HG03378 (cell line): ENCODE data around the gene FBLN2.
"Not testable (repeated sequence)": the region's sequence is repeated elsewhere in the genome, so short reads cannot be mapped to it uniquely, and the experiment has no call there.

ENCODE experiments used
- ATAC-seq: cut with Tn5 transposase; IDR thresholded peaks from one replicate; pipeline ENCODE4 v1.9.1; 2021; ENCODE audit warnings: mild to moderate bottlenecking, moderate library complexity; ENCODE audit not compliant: unreplicated experiment

FBLN2 gene

GRCh38 chr3:13513913-13514517 lies 34.9 kb upstream of the FBLN2 start:
- ATAC-seq, result no peak

- ATAC-seq, result no peak
Measured at GRCh38 chr3:13514639-13515435, 34.1 kb upstream of the FBLN2 start.

DNA sequence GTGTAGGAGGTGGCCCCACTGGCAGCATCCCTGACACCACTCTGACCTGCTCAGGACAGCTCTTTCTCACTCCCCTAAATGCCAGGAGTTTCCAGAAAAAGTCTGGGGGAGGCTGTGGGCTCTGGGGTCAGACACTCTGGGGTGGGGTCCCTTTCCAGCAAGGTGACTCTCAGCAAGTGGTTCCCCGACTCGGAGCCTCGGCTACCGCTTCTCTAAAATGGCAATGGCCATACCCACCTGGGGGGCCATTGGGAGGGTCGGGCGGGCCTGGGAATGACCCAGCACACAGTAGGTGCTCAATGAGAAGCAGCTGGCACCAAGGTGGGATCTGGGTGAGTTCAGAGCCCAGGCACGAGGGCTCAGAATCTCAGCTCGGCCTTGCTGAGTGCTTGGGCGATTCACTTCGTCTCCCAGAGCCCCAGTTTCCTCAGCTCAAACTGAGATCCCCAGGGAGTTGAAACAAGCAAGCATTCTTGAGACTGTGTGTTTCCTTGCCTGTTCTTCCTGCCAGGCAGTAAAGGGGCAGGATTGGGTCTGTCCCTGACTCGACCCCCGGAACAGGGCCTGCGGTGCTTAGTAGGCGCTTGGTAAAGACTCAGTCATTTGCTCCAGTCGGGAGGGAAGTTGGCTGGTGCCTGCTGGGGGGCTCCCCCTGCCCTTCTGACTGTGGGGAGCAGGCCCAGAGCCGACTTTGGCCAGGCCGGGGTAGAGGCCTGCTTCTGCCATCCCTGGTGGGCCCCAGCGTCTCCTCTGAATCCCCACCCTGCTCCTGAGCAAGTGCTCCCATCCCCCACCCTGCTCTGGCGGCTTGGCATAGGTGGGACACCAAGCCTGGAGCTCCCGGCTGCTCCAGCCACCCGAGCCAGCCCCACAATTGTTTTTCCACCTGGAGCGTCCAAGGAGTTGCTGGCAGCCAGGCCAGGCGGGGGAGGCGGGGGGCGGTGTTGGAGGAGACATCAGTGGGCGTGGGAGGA lies 32.9 kb upstream of the FBLN2 start:
- no peak for ATAC-seq

GRCh38 chr3:13516760-13517135 lies 32.2 kb upstream of the FBLN2 start:
- ATAC-seq, result no peak

DNA sequence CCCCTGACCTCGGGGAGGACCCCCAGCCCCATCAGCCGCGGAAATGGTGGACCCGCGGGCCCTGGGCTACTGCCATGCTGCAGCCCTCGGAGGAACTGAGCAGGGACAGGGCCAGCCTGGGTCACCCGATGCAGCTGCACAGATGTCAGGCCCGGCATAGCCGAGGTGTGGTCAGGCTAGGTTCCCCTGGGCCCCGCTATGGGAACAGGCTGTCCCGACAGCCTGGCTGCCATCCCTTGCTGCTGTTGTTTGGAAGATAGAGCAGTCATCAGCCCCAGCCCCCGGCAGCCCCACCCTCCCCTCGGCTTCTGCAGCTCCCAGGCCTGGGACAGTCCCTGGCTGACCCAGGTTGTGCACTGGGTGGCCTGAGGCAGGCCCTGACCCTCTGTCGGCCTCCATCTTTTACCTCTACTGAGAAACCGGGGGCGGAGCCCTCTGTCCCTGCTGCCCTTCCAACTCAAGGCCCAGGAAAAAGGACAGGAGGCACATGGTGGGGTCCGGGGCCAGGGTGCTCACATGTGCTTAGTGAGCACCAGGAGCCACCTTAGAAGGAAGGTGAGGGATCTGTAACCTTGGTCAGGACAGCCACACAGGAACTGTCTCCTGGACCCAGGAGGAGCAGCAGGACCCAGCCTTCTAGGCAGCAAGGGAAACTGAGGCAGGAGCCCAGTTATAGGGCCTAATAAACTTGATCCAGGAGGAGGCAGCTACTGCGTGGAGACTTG lies 31.5 kb upstream of the FBLN2 start:
- ATAC-seq, result no peak

GRCh38 chr3:13518516-13518953 lies 30.4 kb upstream of the FBLN2 start:
- ATAC-seq, result no peak

- ATAC-seq, result no peak
Measured at GRCh38 chr3:13519006-13519791, 29.7 kb upstream of the FBLN2 start.

DNA sequence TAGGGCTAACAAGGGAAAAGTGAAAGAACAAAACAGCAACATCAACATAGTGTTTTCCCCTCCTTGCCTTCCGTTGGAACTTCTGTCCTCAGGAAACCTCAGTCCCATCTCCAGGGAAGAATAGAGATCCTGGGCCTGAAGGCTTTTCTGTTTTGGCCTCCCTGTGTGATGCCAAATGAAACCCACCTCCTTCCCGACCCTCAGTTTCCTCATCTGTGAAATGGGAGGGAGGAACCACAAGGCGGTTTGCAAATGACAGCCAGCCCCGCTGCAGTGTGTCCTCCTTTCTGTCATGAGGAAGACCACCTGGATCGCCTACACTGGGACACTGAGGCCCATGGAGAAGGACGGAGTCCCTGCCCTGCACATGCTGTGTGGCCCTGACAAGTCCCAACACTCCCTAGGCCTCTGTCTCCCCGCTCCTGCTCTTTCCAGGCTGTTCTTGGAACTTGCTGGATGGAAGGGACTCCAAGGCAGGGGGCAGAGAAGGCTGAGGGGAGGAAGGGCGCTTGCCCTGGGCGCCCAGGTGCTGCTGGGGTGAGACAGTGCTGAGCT lies 28.5 kb upstream of the FBLN2 start:
- ATAC-seq, result no peak

- ATAC-seq, result no peak
Measured at GRCh38 chr3:13521309-13521708, 27.6 kb upstream of the FBLN2 start.

- ATAC-seq, result not testable (repeated sequence)
Measured at GRCh38 chr3:13521749-13522148, 27.2 kb upstream of the FBLN2 start.

DNA sequence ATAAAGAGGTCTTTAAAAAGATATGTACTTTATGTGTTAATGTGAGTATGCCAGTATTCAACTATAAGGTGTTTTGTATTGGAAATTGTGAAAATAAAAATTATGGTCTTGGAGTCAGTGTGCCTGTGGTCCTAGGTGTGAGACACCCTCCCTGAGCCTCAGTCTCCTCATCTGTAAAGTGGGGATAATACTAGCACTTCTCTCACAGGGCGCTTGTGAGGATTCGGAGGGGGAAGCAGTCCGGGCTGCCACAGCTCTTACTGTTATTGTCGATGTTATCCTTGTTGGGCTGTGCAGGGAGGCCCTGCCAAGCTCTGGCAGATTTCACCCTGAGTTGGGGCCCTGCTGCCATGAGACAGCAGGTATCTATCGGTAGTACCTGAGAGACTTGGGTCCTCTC lies 26.7 kb upstream of the FBLN2 start:
- ATAC-seq, result no peak

DNA sequence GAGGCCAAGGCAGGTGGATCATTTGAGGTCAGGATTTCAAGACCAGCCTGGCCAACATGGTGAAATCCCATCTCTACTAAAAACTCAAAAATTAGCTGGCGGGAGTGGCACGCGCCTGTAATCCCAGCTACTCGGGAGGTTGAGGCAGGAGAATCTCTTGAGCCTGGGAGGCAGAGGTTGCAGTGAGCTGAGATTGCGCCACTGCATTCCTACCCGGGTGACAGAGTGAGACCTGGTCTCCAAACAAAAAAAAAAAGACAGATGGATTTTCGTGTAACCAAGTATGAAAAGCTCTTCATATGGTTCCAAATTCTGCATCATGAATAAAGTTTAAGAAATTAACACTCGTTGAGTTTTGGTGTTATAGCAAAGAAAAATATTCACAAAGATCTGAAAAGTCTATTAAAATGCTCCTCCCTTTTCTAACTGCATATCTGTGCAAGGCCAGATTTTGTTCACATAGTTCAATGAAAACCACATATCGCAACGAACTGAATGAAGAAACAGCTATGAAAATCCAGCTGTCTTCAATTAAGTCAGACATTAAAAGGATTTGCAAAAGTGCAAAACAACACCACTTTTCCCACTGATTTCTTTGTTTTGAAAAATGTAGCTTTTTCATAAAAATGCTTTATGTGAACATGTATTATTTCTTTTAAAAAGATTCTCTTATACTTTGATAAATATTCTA lies 23.8 kb upstream of the FBLN2 start:
- ATAC-seq, result no peak

- ATAC-seq, result no peak
Measured at GRCh38 chr3:13525827-13526625, 22.9 kb upstream of the FBLN2 start.

- ATAC-seq, result no peak
Measured at GRCh38 chr3:13526626-13526949, 22.3 kb upstream of the FBLN2 start.

GRCh38 chr3:13528217-13528867 lies 20.6 kb upstream of the FBLN2 start:
- no peak for ATAC-seq

DNA sequence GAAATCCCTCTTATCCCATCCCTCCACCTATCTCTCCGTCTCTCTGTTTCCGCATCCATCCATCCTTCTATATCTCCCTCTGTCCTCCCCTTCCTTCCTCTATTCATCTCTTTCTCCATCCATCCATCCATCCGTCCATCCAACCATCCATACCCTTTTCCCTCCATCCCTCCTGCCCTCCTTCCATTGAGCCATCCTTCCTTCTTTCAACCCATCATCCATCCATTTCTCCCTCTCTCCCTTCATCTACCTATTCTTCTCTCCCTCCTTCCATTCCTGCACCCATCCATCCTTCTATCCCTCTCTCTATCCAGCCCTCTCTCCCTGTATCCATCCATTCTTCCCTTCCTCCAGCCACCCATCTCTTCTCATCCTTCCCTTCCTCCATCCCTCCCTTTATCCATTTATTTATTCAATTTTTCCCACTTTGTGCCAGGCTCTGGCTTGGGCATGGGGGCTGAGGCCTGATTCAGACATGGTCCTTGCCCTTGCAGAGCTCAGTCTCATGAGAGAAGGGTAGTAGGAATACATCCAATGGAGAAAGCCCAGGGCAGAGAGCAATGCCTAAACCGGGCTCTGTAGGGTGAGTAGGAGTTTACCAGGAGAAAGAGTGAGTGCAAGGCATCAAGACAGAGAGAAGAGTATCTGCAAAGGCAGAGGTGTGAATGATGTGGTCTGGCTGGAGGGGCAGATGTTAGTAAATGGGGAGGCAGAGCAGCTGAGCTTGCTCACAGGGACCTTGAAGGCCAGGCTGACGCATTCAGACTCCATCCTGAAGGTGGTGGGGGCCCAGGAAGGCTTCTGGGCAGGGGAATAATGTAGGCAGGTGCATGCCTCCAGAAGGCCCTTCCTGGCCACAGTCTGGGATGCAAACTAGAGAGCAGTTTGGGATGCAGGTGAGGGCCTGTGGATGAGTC lies 19.5 kb upstream of the FBLN2 start:
- no peak for ATAC-seq
